Measurements from ENCODE around the gene ZRANB2. TPM values are rescaled to one million over a fixed set of nuclear protein-coding genes. Genes with fewer than 3 reads are reported as not detected.

The ZRANB2 gene
- total and polyA plus RNA-seq, 10 of the 15 experiments (the other 5 are each of a cell fraction or from before 2014, with no cell fraction given), result 68.4 to 189 (median 138) TPM

DNA sequence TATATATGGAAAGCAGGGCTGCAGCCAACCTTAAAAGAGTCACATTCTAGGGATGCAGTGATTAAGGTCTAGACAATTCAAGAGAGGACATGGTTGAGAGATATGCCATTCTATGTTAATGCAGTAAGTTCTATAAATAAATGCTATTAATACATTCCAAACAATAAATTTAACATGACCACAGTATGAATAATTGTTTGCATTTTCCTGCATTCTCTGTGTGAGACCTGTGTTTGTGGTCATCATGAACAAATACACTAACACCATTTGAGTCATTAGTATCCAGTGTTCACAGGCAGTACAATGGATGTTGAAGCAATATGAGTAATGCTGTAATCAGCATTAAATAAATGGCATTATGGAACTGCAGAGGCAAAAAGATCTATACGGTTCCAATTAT is 5.5 kb upstream of the ZRANB2 start:
- no peak overlapping the region for H2AFZ ChIP-seq (ENCODE audit: control insufficient read depth, low read depth, low read length)
- H4K20me1 ChIP-seq (ENCODE audit: control insufficient read depth, insufficient read depth), result no peaks in the 10 kb centered on the region
- no peak overlapping the region for H3K4me3 ChIP-seq
- ChIA-PET CTCF (no interaction called here), POLR2A (no interaction called here), SMC1A (ENCODE audit: uncharacterized antibody, unreplicated experiment) (interaction anchor here (1.5 kb wide), 1 partner anchor 8 kb away, joined by 4 read pairs; no protein-coding TSS in a partner anchor), RAD21 (ENCODE audit: unreplicated experiment) (no interaction called here)
- no peak for FAIRE-seq
- H3K9me3 ChIP-seq (replicated peaks; ENCODE audit: control insufficient read depth, insufficient read depth, low read length), result no peaks in the 10 kb centered on the region
- in situ Hi-C loops (cut with MboI), result loop anchor here (25.0 kb wide), 1 partner anchor 951 kb away; no protein-coding TSS in a partner anchor
- intact Hi-C loops (cut with micrococcal nuclease; ENCODE audit: unreplicated experiment), result no loop called here
- H3K36me3 ChIP-seq (ENCODE audit: control insufficient read depth in 2 of 2, insufficient read depth in 2 of 2, low read length in 1 of 2), result no peaks in the 10 kb centered on the region
- no peak for DNase-seq (ENCODE audit: low read depth, low spot score)
- no peak for TF ChIP-seq HDGF (IDR thresholded peaks at IDR 0.05)
- no peak for TF ChIP-seq STAT1 (conservative IDR thresholded peaks at IDR 0.05)
- ATAC-seq, result no peak
- 100% methylated on average over 1 of the region's 1 CpG for WGBS (ENCODE audit: insufficient coverage, insufficient replicate concordance, low lambda C conversion rate, missing lambda C conversion rate)
- H3K4me1 ChIP-seq (ENCODE audit: control insufficient read depth, insufficient read depth, low read length), result no peaks in the 10 kb centered on the region
- no peaks in the 10 kb centered on the region for H3K79me2 ChIP-seq (ENCODE audit: control insufficient read depth, insufficient read depth, low read length)
- no TSS peak for BruUV-seq (replicated peaks)
- no peak overlapping the region for H3K9ac ChIP-seq (ENCODE audit: control insufficient read depth, insufficient read depth, low read length)
- no peak overlapping the region for H3K4me2 ChIP-seq (ENCODE audit: control insufficient read depth, insufficient read depth)
- no peak overlapping the region for H3K27ac ChIP-seq (ENCODE audit: control insufficient read depth, insufficient read depth)
- no peaks in the 10 kb centered on the region for H3K27me3 ChIP-seq (replicated peaks in 1 of 2; ENCODE audit: control insufficient read depth in 2 of 2, insufficient read depth in 2 of 2, low read length in 1 of 2)

DNA sequence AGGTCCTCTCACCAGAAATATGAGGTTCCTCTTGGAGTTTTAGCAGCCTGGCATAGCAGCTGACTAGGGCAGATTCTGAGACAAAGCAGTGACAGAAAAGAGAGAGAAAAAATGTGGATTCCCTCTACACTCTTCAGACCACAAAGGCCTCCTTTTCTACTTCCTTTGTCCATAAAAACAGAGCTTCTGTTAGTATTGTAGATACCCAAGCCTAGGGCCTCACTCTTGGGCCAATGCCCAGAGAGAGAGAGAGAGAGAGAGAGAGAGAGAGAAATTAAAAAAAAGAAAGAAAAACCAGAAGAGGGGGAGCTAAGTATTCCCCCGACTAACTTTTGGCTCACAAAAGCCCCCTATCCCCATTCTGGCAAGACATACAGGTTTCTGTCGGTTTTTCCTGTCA is 2.4 kb upstream of the ZRANB2 start:
- Histone ChIP-seq H2AFZ (ENCODE audit: control insufficient read depth, low read depth, low read length) (no peak overlapping the region), H3K4me3 (no peak overlapping the region), H3K4me2 (ENCODE audit: control insufficient read depth, insufficient read depth) (no peak overlapping the region), H3K4me1 (ENCODE audit: control insufficient read depth, insufficient read depth, low read length) (no peaks in the 10 kb centered on the region), H3K36me3 (ENCODE audit: control insufficient read depth in 2 of 2, insufficient read depth in 2 of 2, low read length in 1 of 2) (no peaks in the 10 kb centered on the region), H3K79me2 (ENCODE audit: control insufficient read depth, insufficient read depth, low read length) (peaks cover 27% of the 10 kb centered on the region), H3K9ac (ENCODE audit: control insufficient read depth, insufficient read depth, low read length) (no peak overlapping the region), H3K27ac (ENCODE audit: control insufficient read depth, insufficient read depth) (no peak overlapping the region), H3K9me3 (replicated peaks; ENCODE audit: control insufficient read depth, insufficient read depth, low read length) (no peaks in the 10 kb centered on the region), H3K27me3 (replicated peaks in 1 of 2; ENCODE audit: control insufficient read depth in 2 of 2, insufficient read depth in 2 of 2, low read length in 1 of 2) (no peaks in the 10 kb centered on the region), H4K20me1 (ENCODE audit: control insufficient read depth, insufficient read depth) (no peaks in the 10 kb centered on the region)
- POLR2A ChIA-PET, result no interaction called here
- CTCF ChIA-PET, result no interaction called here
- ATAC-seq (no peak), FAIRE-seq (no peak), DNase-seq (ENCODE audit: low read depth, low spot score) (no peak)
- SMC1A ChIA-PET (ENCODE audit: uncharacterized antibody, unreplicated experiment), result no interaction called here
- RAD21 ChIA-PET (ENCODE audit: unreplicated experiment), result no interaction called here
- no peak for TF ChIP-seq NFXL1 (IDR thresholded peaks at IDR 0.05; ENCODE audit: borderline replicate concordance)
- TF ChIP-seq, protein P1, sequence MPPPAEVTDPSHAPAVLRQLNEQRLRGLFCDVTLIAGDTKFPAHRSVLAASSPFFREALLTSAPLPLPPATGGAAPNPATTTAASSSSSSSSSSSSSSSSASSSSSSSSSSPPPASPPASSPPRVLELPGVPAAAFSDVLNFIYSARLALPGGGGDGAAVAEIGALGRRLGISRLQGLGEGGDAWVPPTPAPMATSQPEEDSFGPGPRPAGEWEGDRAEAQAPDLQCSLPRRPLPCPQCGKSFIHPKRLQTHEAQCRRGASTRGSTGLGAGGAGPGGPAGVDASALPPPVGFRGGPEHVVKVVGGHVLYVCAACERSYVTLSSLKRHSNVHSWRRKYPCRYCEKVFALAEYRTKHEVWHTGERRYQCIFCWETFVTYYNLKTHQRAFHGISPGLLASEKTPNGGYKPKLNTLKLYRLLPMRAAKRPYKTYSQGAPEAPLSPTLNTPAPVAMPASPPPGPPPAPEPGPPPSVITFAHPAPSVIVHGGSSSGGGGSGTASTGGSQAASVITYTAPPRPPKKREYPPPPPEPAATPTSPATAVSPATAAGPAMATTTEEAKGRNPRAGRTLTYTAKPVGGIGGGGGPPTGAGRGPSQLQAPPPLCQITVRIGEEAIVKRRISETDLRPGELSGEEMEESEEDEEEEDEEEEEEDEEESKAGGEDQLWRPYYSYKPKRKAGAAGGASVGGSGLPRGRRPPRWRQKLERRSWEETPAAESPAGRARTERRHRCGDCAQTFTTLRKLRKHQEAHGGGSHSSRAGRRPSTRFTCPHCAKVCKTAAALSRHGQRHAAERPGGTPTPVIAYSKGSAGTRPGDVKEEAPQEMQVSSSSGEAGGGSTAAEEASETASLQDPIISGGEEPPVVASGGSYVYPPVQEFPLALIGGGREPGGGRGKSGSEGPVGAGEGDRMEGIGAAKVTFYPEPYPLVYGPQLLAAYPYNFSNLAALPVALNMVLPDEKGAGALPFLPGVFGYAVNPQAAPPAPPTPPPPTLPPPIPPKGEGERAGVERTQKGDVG (CRISPR knock-in tag; IDR thresholded peaks at IDR 0.05), result no peak
- TF ChIP-seq DPF2 (IDR thresholded peaks at IDR 0.05), result no peak
- no peak for TF ChIP-seq HDAC2 (IDR thresholded peaks at IDR 0.05)
- no peak for TF ChIP-seq IRF4 (IDR thresholded peaks at IDR 0.05; ENCODE audit: low read depth, low read length)
- TF ChIP-seq, protein P2, sequence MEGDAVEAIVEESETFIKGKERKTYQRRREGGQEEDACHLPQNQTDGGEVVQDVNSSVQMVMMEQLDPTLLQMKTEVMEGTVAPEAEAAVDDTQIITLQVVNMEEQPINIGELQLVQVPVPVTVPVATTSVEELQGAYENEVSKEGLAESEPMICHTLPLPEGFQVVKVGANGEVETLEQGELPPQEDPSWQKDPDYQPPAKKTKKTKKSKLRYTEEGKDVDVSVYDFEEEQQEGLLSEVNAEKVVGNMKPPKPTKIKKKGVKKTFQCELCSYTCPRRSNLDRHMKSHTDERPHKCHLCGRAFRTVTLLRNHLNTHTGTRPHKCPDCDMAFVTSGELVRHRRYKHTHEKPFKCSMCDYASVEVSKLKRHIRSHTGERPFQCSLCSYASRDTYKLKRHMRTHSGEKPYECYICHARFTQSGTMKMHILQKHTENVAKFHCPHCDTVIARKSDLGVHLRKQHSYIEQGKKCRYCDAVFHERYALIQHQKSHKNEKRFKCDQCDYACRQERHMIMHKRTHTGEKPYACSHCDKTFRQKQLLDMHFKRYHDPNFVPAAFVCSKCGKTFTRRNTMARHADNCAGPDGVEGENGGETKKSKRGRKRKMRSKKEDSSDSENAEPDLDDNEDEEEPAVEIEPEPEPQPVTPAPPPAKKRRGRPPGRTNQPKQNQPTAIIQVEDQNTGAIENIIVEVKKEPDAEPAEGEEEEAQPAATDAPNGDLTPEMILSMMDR (IDR thresholded peaks at IDR 0.05 in 2 of 3, conservative IDR thresholded peaks at IDR 0.05 in 1 of 3; ENCODE audit: control insufficient read depth in 2 of 3, extremely low read depth in 1 of 3, insufficient read depth in 1 of 3, low read depth in 3 of 3, low read length in 3 of 3), result no peak
- no peak for TF ChIP-seq RCOR1 (conservative IDR thresholded peaks at IDR 0.05; ENCODE audit: low read depth, low read length)
- TF ChIP-seq SRF (IDR thresholded peaks at IDR 0.05; ENCODE audit: low read depth in 2 of 2, low read length in 2 of 2), result no peak
- TF ChIP-seq ATF7 (IDR thresholded peaks at IDR 0.05; ENCODE audit: low read depth), result no peak
- TF ChIP-seq POLR2AphosphoS2 (IDR thresholded peaks at IDR 0.05; ENCODE audit: low read depth, low read length), result no peak
- TF ChIP-seq BMI1 (IDR thresholded peaks at IDR 0.05; ENCODE audit: borderline replicate concordance), result no peak
- WGBS (ENCODE audit: insufficient coverage, insufficient replicate concordance, low lambda C conversion rate, missing lambda C conversion rate), result 66% methylated on average over 2 of the region's 2 CpGs
- BruUV-seq (replicated peaks), result no TSS peak
- in situ Hi-C loops (cut with MboI) (loop anchor here (25.0 kb wide), 1 partner anchor 954 kb away; no protein-coding TSS in a partner anchor), intact Hi-C loops (cut with micrococcal nuclease; ENCODE audit: unreplicated experiment) (no loop called here)

Measured in GM12878 (cell line).